Measurements from ENCODE around the gene PDZD2. TPM values are rescaled to one million over a fixed set of nuclear protein-coding genes. Genes with fewer than 3 reads are reported as not detected.
"Not testable (repeated sequence)": the region's sequence is repeated elsewhere in the genome, so short reads cannot be mapped to it uniquely, and the experiment has no call there.

Gene PDZD2
- total RNA-seq, 1 experiment from 2014 or later = 2.1 TPM

DNA sequence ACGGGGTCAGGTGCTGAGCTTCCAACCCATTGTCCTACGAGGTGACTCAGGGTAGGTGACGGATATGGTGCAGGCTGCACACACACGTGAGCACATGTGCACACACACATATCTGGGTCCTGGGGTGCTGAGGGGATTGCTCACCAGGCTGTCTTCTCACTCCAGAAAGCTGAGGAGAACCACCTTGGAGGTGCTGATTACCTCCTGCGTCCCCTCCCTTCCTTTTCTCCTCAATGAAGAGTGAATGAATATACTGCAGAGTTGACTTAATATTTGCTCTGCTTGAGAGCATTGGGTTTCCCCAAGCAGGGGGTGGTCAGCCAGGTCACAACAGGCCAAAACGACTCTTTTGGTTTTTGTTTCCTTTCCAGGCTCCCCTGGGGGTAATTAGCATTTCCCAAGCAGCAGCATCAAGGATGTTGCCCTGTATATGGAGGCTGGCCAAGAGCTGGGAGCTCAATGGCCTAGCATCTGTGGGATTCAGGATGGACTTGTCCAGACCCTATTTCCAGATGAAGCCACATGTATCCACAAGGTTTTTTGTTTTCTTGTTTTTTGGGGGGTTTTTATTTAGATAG is 49.7 kb downstream of the PDZD2 start:
- peak; percentile 42 for DNase-seq
- H3K27me3 ChIP-seq (ENCODE audit: control insufficient read depth, insufficient read depth, low read length) = no peaks in the 10 kb centered on the region
- no peak overlapping the region for H3K4me3 ChIP-seq (ENCODE audit: insufficient read depth, low read depth, low read length)

DNA sequence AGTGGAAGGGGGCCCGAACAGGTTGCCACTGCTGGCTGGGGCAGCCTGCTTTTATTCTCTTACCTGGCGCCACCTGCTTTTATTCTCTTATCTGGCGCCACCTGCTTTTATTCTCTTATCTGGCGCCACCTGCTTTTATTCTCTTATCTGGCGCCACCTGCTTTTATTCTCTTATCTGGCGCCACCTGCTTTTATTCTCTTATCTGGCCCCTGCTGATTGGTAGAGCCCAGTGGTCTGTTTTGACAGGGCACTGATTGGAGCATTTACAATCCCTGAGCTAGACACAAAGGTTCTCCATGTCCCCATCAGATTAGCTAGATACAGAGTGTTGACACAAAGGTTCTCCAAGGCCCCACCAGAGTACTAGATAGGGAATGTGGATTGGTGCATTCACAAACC is 52.5 kb downstream of the PDZD2 start:
- not testable (repeated sequence) for H3K4me3 ChIP-seq (ENCODE audit: insufficient read depth, low read depth, low read length); H3K36me3 ChIP-seq (replicated peaks; ENCODE audit: control insufficient read depth, insufficient read depth, low read length); H3K27me3 ChIP-seq (ENCODE audit: control insufficient read depth, insufficient read depth, low read length); DNase-seq

More for the DNA sequence above, 49.7 kb downstream of the PDZD2 start:
- H3K36me3 ChIP-seq (replicated peaks; ENCODE audit: control insufficient read depth, insufficient read depth, low read length) = no peaks in the 10 kb centered on the region

DNA sequence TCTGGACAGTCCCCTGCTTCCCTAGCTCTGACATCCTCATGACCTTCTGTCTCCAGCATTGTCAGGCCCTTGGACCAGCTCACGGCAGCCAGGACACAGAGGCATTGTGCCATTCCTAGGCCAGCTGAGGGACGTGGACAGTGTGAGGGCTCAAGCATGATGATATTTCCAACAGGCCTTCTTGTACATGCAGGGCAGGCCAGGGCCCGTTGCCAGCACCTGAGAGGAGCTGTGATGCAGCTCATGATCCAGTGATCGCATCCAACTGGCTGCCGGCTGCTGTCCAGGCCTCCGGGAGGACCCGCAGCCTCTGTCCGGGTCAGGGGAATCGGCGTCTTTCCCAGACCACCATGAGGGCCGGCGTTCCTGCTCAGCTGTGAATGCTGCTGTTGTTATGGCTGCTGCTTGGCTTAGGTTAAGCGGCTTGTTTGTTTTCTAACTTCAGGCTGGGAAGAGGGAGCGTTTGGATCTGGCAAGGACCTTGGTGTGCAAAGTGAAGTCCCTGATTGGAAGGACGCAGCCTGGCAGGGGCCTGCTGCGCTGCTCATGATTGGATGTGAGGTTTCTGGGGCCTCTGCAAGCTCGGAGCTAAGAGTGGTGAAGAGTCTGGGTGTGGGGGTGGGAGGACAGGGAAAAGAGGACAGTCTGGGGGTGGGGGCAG is 53.8 kb downstream of the PDZD2 start:
- Histone ChIP-seq H3K27me3 (ENCODE audit: control insufficient read depth, insufficient read depth, low read length) (no peaks in the 10 kb centered on the region), H3K4me3 (ENCODE audit: insufficient read depth, low read depth, low read length) (no peak overlapping the region), H3K36me3 (replicated peaks; ENCODE audit: control insufficient read depth, insufficient read depth, low read length) (no peaks in the 10 kb centered on the region)
- DNase-seq = no peak

DNA sequence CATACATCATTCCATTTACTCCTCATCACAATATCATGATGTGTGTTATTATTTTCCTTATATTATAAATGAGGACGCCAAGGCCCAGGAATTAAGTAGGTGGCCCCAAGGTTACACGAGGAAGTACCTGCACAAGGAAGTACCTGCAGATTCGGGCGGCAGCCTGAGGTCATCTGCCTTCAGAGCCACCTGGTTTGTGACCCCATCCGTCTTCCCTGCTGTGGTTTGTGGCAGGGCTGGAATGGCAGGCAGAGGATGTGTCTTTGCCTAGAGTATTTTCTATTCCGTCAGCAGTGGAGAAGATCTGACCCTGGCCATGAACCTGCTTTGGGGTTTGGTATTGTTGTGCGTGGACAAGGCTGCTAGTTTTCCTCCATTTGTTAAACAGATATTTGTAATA is 59.7 kb downstream of the PDZD2 start:
- no peaks in the 10 kb centered on the region for H3K27me3 ChIP-seq (ENCODE audit: control insufficient read depth, insufficient read depth, low read length)
- no peak overlapping the region for H3K4me3 ChIP-seq (ENCODE audit: insufficient read depth, low read depth, low read length)
- DNase-seq = no peak
- H3K36me3 ChIP-seq (replicated peaks; ENCODE audit: control insufficient read depth, insufficient read depth, low read length) = no peaks in the 10 kb centered on the region

DNA sequence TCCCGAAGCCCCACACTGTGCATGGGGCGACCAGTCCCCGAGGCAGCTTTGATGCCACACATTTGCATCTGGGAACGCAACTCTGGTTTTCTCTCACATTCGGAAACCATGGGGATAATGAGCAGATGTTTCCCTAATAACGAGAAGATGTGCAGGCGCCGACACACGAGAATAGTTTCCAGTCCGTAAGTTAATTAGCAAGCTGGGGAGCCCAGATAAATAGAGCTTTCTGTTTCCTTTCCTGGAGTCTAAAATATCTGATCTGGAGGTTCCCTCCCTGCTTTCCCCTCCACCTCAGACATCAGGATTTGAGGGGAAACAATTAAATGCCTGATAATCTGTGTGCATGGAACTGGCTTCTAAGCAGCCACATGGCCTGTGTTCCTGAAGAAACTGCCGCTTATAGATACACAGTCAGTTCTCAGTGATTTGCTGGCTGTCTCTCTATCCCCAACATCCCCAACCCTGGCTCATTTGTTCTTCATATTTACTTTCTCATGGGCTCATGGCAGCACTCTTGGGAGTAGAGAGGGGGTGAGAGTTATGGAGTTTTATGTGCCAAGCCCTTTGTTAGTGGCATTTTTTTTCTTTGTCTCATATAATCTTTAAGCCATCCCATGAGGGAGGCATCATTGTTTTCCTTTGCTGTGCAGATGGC is 62.8 kb downstream of the PDZD2 start:
- H3K4me3 ChIP-seq (ENCODE audit: insufficient read depth, low read depth, low read length) = no peak overlapping the region
- DNase-seq = no peak

DNA sequence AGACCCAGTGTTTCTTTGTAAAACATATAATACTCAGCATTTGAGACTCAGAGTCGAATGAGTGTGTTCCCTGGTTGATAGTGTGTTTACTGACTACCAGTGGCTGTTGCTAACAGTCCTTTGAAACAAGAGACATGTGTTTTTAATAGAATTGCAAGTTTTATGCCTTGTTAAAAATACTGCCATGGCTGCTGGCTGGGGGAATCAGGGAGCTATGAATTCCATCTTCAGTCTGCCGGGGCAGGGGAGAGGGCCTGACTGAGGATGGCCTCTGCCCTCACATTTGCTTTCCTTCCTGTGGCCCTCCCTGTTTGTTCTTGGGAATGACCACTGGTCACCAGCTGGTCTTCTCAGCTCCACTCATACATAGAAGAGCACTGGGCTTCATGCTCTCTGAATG is 63.8 kb downstream of the PDZD2 start:
- Histone ChIP-seq H3K4me3 (ENCODE audit: insufficient read depth, low read depth, low read length) (no peak overlapping the region), H3K27me3 (ENCODE audit: control insufficient read depth, insufficient read depth, low read length) (no peaks in the 10 kb centered on the region), H3K36me3 (replicated peaks; ENCODE audit: control insufficient read depth, insufficient read depth, low read length) (no peaks in the 10 kb centered on the region)
- DNase-seq = no peak

More for the DNA sequence above, 62.8 kb downstream of the PDZD2 start:
- Histone ChIP-seq H3K27me3 (ENCODE audit: control insufficient read depth, insufficient read depth, low read length) (no peaks in the 10 kb centered on the region), H3K36me3 (replicated peaks; ENCODE audit: control insufficient read depth, insufficient read depth, low read length) (no peaks in the 10 kb centered on the region)

DNA sequence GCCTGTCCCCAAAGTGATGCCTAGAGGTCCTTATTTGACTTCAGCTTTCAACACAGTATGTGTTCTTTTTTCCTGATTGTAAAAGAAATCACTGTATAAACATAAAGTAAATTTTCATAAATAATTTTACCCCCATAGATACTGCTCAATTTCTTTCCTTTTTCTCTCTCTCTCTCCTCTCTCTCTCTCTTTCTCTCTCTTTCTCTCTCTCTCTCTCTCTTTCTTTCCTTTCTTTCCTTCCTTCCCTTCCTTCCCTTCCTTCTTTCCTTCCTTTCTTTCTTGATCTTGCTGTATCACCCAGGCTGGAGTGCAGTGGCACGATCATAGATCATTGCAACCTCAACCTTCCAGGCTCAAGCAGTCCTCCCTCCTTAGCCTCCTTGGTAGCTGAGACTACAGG is 64.8 kb downstream of the PDZD2 start:
- no peaks in the 10 kb centered on the region for H3K27me3 ChIP-seq (ENCODE audit: control insufficient read depth, insufficient read depth, low read length)
- no peak overlapping the region for H3K4me3 ChIP-seq (ENCODE audit: insufficient read depth, low read depth, low read length)
- H3K36me3 ChIP-seq (replicated peaks; ENCODE audit: control insufficient read depth, insufficient read depth, low read length) = no peaks in the 10 kb centered on the region
- DNase-seq = no peak

DNA sequence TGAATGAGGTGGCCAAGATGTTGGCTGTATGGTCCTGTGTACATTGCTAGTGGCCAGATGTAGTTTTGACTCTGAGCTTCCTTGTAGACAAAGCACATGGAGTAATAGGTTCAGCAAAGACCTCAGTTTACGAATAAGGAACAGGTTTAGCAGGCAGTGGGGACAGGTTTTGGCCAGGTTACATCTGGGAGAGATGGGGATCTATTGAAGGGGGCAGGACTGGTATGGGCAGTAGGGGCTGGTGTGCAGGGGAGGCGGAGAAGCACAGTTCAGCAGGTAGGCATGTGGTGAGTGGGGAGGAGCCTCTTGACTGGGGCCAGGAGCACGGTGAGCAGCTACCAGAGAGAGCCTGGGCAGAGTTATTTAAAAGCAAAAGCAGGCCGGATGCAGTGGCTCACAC is 67.3 kb downstream of the PDZD2 start:
- no peaks in the 10 kb centered on the region for H3K36me3 ChIP-seq (replicated peaks; ENCODE audit: control insufficient read depth, insufficient read depth, low read length)
- DNase-seq = no peak
- no peak overlapping the region for H3K4me3 ChIP-seq (ENCODE audit: insufficient read depth, low read depth, low read length)
- no peaks in the 10 kb centered on the region for H3K27me3 ChIP-seq (ENCODE audit: control insufficient read depth, insufficient read depth, low read length)

DNA sequence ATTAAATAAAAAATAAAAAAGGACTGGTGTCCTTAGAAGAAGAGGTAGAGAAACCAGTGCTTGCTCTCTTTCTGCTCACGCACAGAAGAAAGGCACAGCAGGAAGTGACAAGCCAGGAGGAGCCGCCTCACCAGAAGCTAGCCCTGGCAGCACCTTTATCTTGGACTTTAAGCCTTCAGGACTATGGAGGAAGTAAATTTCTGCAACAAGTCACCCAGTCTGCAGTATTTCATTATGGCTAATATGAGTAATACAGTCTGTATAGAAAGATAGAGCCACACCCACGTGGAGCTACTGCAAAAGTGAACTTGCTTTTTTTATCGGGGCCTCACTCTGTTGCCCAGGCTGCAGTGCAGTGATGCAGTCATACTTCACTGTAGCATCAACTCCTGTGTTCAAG is 68.4 kb downstream of the PDZD2 start:
- H3K4me3 ChIP-seq (ENCODE audit: insufficient read depth, low read depth, low read length) = no peak overlapping the region
- H3K36me3 ChIP-seq (replicated peaks; ENCODE audit: control insufficient read depth, insufficient read depth, low read length) = no peaks in the 10 kb centered on the region
- DNase-seq = no peak
- no peaks in the 10 kb centered on the region for H3K27me3 ChIP-seq (ENCODE audit: control insufficient read depth, insufficient read depth, low read length)

DNA sequence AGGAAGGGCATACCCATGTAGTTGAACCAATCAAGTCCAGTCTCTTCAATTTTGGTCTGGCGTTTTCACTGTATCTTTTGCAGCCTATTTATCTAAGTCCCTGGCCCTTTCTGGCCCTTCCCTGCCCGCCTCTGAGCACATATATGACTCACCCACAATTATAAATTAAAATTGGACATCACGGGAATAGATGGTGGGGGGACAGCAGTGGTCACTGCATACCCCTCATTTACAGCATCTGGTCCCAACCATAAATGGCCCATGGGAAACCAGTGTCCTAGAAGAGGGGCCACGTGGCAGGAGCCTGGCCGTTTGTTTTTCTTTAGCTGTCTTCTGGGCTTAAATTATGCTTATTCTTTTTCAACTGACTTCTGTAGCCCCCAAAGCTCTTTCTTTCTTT is 69.2 kb downstream of the PDZD2 start:
- H3K4me3 ChIP-seq (ENCODE audit: insufficient read depth, low read depth, low read length) = no peak overlapping the region
- no peaks in the 10 kb centered on the region for H3K36me3 ChIP-seq (replicated peaks; ENCODE audit: control insufficient read depth, insufficient read depth, low read length)
- H3K27me3 ChIP-seq (ENCODE audit: control insufficient read depth, insufficient read depth, low read length) = no peaks in the 10 kb centered on the region
- DNase-seq = no peak

DNA sequence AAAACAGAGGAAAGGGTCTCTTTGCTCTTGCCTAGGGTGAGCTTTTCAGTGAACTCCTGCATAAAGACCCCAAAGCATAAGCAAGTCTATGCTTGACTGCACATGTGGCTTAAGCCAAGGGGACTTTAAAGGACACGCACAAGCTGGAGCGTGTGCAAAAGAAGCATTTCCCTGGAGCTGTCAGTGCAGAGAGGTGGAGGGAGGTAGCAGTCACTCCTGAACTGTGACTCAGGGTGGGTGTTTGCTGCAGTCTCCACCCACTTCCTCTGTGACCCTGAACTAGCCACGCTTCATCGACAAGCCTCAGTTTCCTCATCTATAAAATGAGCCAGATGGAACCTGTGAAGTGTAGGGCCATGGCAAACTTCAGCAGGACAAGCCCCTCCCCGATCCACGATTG is 72.4 kb downstream of the PDZD2 start:
- H3K36me3 ChIP-seq (replicated peaks; ENCODE audit: control insufficient read depth, insufficient read depth, low read length) = no peaks in the 10 kb centered on the region
- no peak for DNase-seq
- H3K27me3 ChIP-seq (ENCODE audit: control insufficient read depth, insufficient read depth, low read length) = no peaks in the 10 kb centered on the region
- no peak overlapping the region for H3K4me3 ChIP-seq (ENCODE audit: insufficient read depth, low read depth, low read length)

DNA sequence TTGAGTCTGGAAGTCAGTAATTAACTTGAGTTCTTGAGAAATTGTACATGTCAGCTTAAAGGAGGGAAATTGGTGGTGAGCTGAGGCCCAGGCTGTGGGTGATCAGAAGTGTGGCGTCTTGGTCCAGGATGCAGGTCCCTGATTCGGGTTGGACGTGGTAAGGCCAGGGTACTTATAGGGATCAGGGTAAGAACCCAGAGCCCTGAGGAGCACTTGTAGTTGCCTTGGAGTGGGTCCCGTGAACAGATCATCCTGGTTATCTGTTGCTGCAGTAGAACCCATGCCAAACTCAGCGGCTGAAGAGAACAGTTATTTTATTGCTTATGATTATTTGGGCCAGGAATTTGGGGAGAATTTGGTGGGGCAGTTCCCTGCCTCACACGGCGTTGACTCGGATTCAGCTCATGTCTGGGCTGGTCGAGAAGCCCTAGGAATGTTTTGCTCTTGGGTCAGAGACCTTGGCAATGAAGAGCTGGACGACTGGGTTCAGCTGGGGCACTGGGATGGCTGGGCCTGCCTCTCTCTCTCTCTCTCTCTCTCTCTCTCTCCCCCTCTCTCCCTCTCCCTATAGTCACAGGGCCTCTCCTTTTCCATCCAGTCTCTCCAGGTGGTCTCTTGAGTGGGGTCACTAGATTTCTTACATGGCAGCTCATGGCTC is 73.1 kb downstream of the PDZD2 start:
- no peaks in the 10 kb centered on the region for H3K27me3 ChIP-seq (ENCODE audit: control insufficient read depth, insufficient read depth, low read length)
- no peak overlapping the region for H3K4me3 ChIP-seq (ENCODE audit: insufficient read depth, low read depth, low read length)
- no peak for DNase-seq
- H3K36me3 ChIP-seq (replicated peaks; ENCODE audit: control insufficient read depth, insufficient read depth, low read length) = no peaks in the 10 kb centered on the region

DNA sequence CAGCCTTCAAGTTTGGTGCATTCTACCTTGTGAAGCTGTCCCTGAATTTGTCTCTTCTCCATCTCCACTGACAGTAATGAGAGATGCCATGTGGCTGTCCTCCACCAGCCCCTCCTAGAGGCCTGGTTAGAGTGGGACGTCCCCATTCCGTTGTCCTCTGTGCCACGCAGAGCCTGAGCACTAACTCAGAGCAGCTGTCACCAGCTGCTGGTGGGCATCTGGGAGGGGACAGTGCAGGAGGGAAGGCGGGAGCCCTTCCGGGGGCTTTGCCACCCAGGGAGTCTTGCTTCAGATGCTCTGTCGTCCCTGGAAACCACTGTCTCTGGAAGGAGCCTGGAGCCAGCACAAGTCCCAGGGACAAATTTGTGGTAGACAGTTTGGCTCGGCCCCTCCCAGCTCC is 78.6 kb downstream of the PDZD2 start:
- DNase-seq = no peak
- Histone ChIP-seq H3K4me3 (ENCODE audit: insufficient read depth, low read depth, low read length) (no peak overlapping the region), H3K36me3 (replicated peaks; ENCODE audit: control insufficient read depth, insufficient read depth, low read length) (no peaks in the 10 kb centered on the region), H3K27me3 (ENCODE audit: control insufficient read depth, insufficient read depth, low read length) (no peaks in the 10 kb centered on the region)

DNA sequence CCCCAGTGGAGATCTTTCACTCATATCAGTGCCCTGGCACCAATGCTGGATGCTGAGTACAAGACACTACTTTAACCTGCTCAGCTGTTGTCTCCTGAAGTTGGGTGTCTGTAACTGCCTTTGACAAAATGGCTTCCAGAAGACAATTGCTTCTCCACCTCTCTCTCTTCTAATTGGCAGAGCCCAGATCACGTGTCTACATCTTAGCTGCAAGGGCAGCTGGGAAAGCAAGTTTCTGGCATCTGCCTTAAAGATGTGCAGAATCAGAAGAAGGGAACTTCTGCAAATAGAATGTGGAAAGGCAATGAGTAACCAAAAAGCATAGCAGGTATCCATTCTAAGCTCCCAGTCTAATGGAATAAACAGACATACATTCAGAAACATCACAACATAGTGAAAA is 81.1 kb downstream of the PDZD2 start:
- no peak for DNase-seq
- Histone ChIP-seq H3K4me3 (ENCODE audit: insufficient read depth, low read depth, low read length) (no peak overlapping the region), H3K36me3 (replicated peaks; ENCODE audit: control insufficient read depth, insufficient read depth, low read length) (no peaks in the 10 kb centered on the region), H3K27me3 (ENCODE audit: control insufficient read depth, insufficient read depth, low read length) (no peaks in the 10 kb centered on the region)

DNA sequence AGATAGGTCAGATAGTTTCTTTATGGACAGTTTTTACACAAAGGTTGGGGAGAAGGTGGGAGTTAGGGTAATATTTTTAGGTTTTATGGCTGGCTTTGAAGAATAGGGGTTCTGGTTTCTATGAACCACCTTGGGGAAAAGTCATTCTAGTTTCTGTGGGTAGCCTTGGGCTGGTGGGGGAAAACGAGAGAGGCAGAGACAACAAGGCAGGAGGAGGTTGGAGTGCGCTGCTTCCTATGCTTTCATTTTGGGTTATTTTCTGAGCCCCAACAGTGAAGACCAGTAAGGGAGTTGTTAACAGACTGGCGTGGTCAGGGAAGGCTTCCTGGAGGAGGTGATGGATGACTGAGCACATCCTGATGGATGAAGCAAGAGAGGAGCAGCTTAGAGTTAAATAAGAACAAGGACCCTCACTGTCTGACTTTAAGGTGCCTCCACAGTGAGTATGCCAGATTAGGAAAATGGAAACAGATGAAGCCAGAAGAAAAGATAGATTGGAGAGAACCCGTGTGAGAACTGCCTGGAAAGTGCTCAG is 81.9 kb downstream of the PDZD2 start:
- Histone ChIP-seq H3K4me3 (ENCODE audit: insufficient read depth, low read depth, low read length) (no peak overlapping the region), H3K27me3 (ENCODE audit: control insufficient read depth, insufficient read depth, low read length) (no peaks in the 10 kb centered on the region), H3K36me3 (replicated peaks; ENCODE audit: control insufficient read depth, insufficient read depth, low read length) (no peaks in the 10 kb centered on the region)
- DNase-seq = no peak

All from H7 (cell line).